ENCODE data around the gene KLHL29. TPM values are rescaled to one million over a fixed set of nuclear protein-coding genes. Genes with fewer than 3 reads are reported as not detected.

The KLHL29 gene
- total and polyA plus RNA-seq, 10 of the 15 experiments (the other 5 are each of a cell fraction or from before 2014, with no cell fraction given): 1.4 to 19.5 (median 6.1) TPM

DNA sequence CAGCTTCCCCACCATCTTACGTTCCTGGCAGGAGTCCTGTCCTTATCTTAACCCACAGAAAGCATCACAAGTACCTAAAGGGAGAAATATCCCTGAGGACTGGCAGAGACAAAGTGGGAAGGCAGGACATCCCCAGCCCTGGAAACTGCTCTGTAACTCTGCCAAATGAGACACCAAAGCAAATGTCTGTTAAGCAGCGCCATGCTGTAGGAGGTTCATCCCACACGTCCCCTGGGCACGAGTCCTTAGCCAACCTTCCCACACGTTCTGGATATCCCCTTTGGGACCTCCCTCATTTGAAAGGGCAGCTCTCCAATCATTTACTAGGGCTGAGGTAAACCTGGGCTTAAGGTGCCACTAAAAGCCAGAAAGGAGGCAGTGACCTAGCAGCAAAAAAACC lies 334.7 kb downstream of the KLHL29 start:
- ChIA-PET POLR2A (no interaction called here), SMC1A (ENCODE audit: uncharacterized antibody, unreplicated experiment) (interaction anchor here (0.6 kb wide), 1 partner anchor 140 kb away, joined by 3 read pairs; no protein-coding TSS in a partner anchor), RAD21 (ENCODE audit: unreplicated experiment) (no interaction called here), CTCF (interaction anchor here (1.8 kb wide), 1 partner anchor 15 kb away, joined by 4 read pairs; no protein-coding TSS in a partner anchor)
- H3K36me3 ChIP-seq (ENCODE audit: control insufficient read depth in 2 of 2, insufficient read depth in 2 of 2, low read length in 1 of 2): no peaks in the 10 kb centered on the region
- no peak for ATAC-seq
- no TSS peak for BruUV-seq (replicated peaks)
- 40% methylated on average over 5 of the region's 5 CpGs for WGBS (ENCODE audit: insufficient coverage, insufficient replicate concordance, low lambda C conversion rate, missing lambda C conversion rate)
- H3K4me3 ChIP-seq: no peak overlapping the region
- H3K4me1 ChIP-seq (ENCODE audit: control insufficient read depth, insufficient read depth, low read length): no peaks in the 10 kb centered on the region
- H3K9me3 ChIP-seq (replicated peaks; ENCODE audit: control insufficient read depth, insufficient read depth, low read length): peaks cover 5% of the 10 kb centered on the region; the same call in 2 of the 3 replicates
- H3K9ac ChIP-seq (ENCODE audit: control insufficient read depth, insufficient read depth, low read length): no peak overlapping the region
- H3K27ac ChIP-seq (ENCODE audit: control insufficient read depth, insufficient read depth): no peak overlapping the region
- intact Hi-C loops (cut with micrococcal nuclease; ENCODE audit: unreplicated experiment) (no loop called here), in situ Hi-C loops (cut with MboI) (no loop called here)
- H3K79me2 ChIP-seq (ENCODE audit: control insufficient read depth, insufficient read depth, low read length): no peaks in the 10 kb centered on the region
- no peaks in the 10 kb centered on the region for H3K27me3 ChIP-seq (replicated peaks in 1 of 2; ENCODE audit: control insufficient read depth in 2 of 2, insufficient read depth in 2 of 2, low read length in 1 of 2)
- FAIRE-seq: no peak
- TF ChIP-seq RAD21 (IDR thresholded peaks at IDR 0.05; ENCODE audit: insufficient read depth, low read depth, low read length) (no peak), ZNF24 (IDR thresholded peaks at IDR 0.05) (no peak), NR2F1 (conservative IDR thresholded peaks at IDR 0.05) (no peak), ESRRA (IDR thresholded peaks at IDR 0.05; ENCODE audit: low read length) (no peak), IKZF1 (conservative IDR thresholded peaks at IDR 0.05) (no peak)
- no peaks in the 10 kb centered on the region for H4K20me1 ChIP-seq (ENCODE audit: control insufficient read depth, insufficient read depth)
- H2AFZ ChIP-seq (ENCODE audit: control insufficient read depth, low read depth, low read length): no peak overlapping the region
- DNase-seq (ENCODE audit: low read depth, low spot score): no peak
- H3K4me2 ChIP-seq (ENCODE audit: control insufficient read depth, insufficient read depth): no peak overlapping the region

- no peaks in the 10 kb centered on the region for H3K27me3 ChIP-seq (replicated peaks in 1 of 2; ENCODE audit: control insufficient read depth in 2 of 2, insufficient read depth in 2 of 2, low read length in 1 of 2)
- CTCF ChIA-PET: interaction anchor here (1.8 kb wide), 1 partner anchor 14 kb away, joined by 4 read pairs; no protein-coding TSS in a partner anchor
- no peak for ATAC-seq
- WGBS (ENCODE audit: insufficient coverage, insufficient replicate concordance, low lambda C conversion rate, missing lambda C conversion rate): 89% methylated on average over 4 of the region's 4 CpGs
- H3K4me3 ChIP-seq: no peak overlapping the region
- intact Hi-C loops (cut with micrococcal nuclease; ENCODE audit: unreplicated experiment) (no loop called here), in situ Hi-C loops (cut with MboI) (no loop called here)
- H4K20me1 ChIP-seq (ENCODE audit: control insufficient read depth, insufficient read depth): no peaks in the 10 kb centered on the region
- no peak for DNase-seq (ENCODE audit: low read depth, low spot score)
- SMC1A ChIA-PET (ENCODE audit: uncharacterized antibody, unreplicated experiment): interaction anchor here (0.6 kb wide), 2 partner anchors 11 to 28 kb away, joined by 3 to 4 read pairs; no protein-coding TSS in a partner anchor
- H3K9ac ChIP-seq (ENCODE audit: control insufficient read depth, insufficient read depth, low read length): no peak overlapping the region
- RAD21 ChIA-PET (ENCODE audit: unreplicated experiment): no interaction called here
- BruUV-seq (replicated peaks): no TSS peak
- H2AFZ ChIP-seq (ENCODE audit: control insufficient read depth, low read depth, low read length): no peak overlapping the region
- peaks cover 5% of the 10 kb centered on the region; the same call in 2 of the 3 replicates for H3K9me3 ChIP-seq (replicated peaks; ENCODE audit: control insufficient read depth, insufficient read depth, low read length)
- POLR2A ChIA-PET: no interaction called here
- FAIRE-seq: no peak
- no peak overlapping the region for H3K4me2 ChIP-seq (ENCODE audit: control insufficient read depth, insufficient read depth)
- H3K79me2 ChIP-seq (ENCODE audit: control insufficient read depth, insufficient read depth, low read length): no peaks in the 10 kb centered on the region
- H3K36me3 ChIP-seq (ENCODE audit: control insufficient read depth in 2 of 2, insufficient read depth in 2 of 2, low read length in 1 of 2): no peaks in the 10 kb centered on the region
- H3K27ac ChIP-seq (ENCODE audit: control insufficient read depth, insufficient read depth): no peak overlapping the region
- no peaks in the 10 kb centered on the region for H3K4me1 ChIP-seq (ENCODE audit: control insufficient read depth, insufficient read depth, low read length)
- TF ChIP-seq NR2F1 (conservative IDR thresholded peaks at IDR 0.05) (no peak), SREBF2 (IDR thresholded peaks at IDR 0.05; ENCODE audit: low read length) (no peak), PML (IDR thresholded peaks at IDR 0.05; ENCODE audit: low read length) (no peak), CUX1 (IDR thresholded peaks at IDR 0.05; ENCODE audit: insufficient replicate concordance, low read depth, low read length) (no peak), NFIC (IDR thresholded peaks at IDR 0.05; ENCODE audit: low read depth, low read length) (no peak)
Observed at GRCh38 chr2:23720705-23721453, 335.9 kb downstream of the KLHL29 start.
